Fibroblast of lung (primary cell): ENCODE results near the gene ITPK1. TPM values are rescaled to one million over a fixed set of nuclear protein-coding genes. Genes with fewer than 3 reads are reported as not detected.

Experiments used
- DNase-seq, 2 donors: peaks; one replicate each; pipeline versions ENCODE4 v3.0.0 to v3.0.0-alpha.2; 2010; ENCODE audit warnings: low read depth in 2 of 2
- H2AFZ ChIP-seq: 2 replicates; pipeline ENCODE4 v1.5.1; 2012; ENCODE audit warnings: low read length, control low read depth, inconsistent platforms
- H3K27ac ChIP-seq: 2 replicates; pipeline ENCODE4 v1.5.1; 2011; ENCODE audit warnings: low read length, control low read depth; ENCODE audit not compliant: insufficient read depth
- H3K27me3 ChIP-seq: 2 replicates; pipeline ENCODE4 v1.5.1; 2011; ENCODE audit warnings: mild to moderate bottlenecking, low read length; ENCODE audit not compliant: control insufficient read depth, insufficient read depth
- H3K36me3 ChIP-seq: 2 replicates; pipeline ENCODE4 v1.5.1; 2011; ENCODE audit warnings: low read length; ENCODE audit not compliant: control insufficient read depth, insufficient read depth
- H3K4me1 ChIP-seq: 2 replicates; pipeline ENCODE4 v1.5.1; 2011; ENCODE audit warnings: low read length; ENCODE audit not compliant: control insufficient read depth, insufficient read depth; ENCODE audit errors: extremely low read depth
- H3K4me2 ChIP-seq: 2 replicates; pipeline ENCODE4 v1.5.1; 2011; ENCODE audit warnings: low read length, control low read depth; ENCODE audit not compliant: insufficient read depth; ENCODE audit errors: extremely low read depth
- H3K4me3 ChIP-seq, 4 experiments: fragments of 200-600 bp in 1 of 4; sonication (generic) in 1 of 4; replicated peaks in 1 of 4; 2 replicates each; pipeline ENCODE4 v1.5.1; 2011 to 2016; ENCODE audit warnings: low read length in 4 of 4, low read depth in 3 of 4, mild to moderate bottlenecking in 3 of 4, control low read depth in 2 of 4, inconsistent platforms in 1 of 4, mixed read lengths in 1 of 4; ENCODE audit not compliant: insufficient read depth in 1 of 4; ENCODE audit errors: control extremely low read depth in 1 of 4
- H3K79me2 ChIP-seq: 2 replicates; pipeline ENCODE4 v1.5.1; 2012; ENCODE audit warnings: mild to moderate bottlenecking, low read length, inconsistent platforms; ENCODE audit not compliant: control insufficient read depth, insufficient read depth
- H3K9ac ChIP-seq: 2 replicates; pipeline ENCODE4 v1.5.1; 2011; ENCODE audit warnings: mild to moderate bottlenecking, low read length, control low read depth; ENCODE audit not compliant: insufficient read depth
- H3K9me3 ChIP-seq: 2 replicates; pipeline ENCODE4 v1.5.1; 2012; ENCODE audit warnings: low read depth, low read length; ENCODE audit not compliant: control insufficient read depth, insufficient read depth
- H4K20me1 ChIP-seq: 2 replicates; pipeline ENCODE4 v1.5.1; 2011; ENCODE audit warnings: low read length; ENCODE audit not compliant: control insufficient read depth, insufficient read depth; ENCODE audit errors: extremely low read depth
- EZH2 ChIP-seq: IDR thresholded peaks from 2 replicates; pipeline ENCODE4 v1.5.1; 2012; ENCODE audit warnings: low read length, control low read depth, mild to moderate bottlenecking; ENCODE audit errors: missing control alignments
- polyA plus RNA-seq, 2 donors: library from polyadenylated mRNA; depleted of rRNA in 1 of 2; stranded (reverse) in 1 of 2; unstranded in 1 of 2; fragments of >200 nt; gene quantifications; 2 replicates each; pipeline ENCODE4 v1.2.1, GENCODE V29; 2011 to 2012; ENCODE audit warnings: missing spikeins in 1 of 2
- total RNA-seq: library from RNA; depleted of rRNA; stranded (reverse); fragments of >200 nt; gene quantifications from 2 replicates; pipeline ENCODE4 v1.2.1, GENCODE V29; 2014
- TF ChIP-seq, protein P1 (sequence below), 2 donors: IDR thresholded peaks in 1 of 2; conservative IDR thresholded peaks in 1 of 2; 1 replicate in 1 of 2; 2 replicates in 1 of 2; pipeline ENCODE4 v1.5.1; 2011 to 2012; ENCODE audit warnings: low read length in 2 of 2, control low read depth in 1 of 2, inconsistent platforms in 1 of 2, low read depth in 1 of 2, mild to moderate bottlenecking in 1 of 2

ITPK1 gene
- total and polyA plus RNA-seq, 2 donors (not counting 1 experiment from before 2014, with no cell fraction given), result 9.2 to 23.1 TPM

DNA sequence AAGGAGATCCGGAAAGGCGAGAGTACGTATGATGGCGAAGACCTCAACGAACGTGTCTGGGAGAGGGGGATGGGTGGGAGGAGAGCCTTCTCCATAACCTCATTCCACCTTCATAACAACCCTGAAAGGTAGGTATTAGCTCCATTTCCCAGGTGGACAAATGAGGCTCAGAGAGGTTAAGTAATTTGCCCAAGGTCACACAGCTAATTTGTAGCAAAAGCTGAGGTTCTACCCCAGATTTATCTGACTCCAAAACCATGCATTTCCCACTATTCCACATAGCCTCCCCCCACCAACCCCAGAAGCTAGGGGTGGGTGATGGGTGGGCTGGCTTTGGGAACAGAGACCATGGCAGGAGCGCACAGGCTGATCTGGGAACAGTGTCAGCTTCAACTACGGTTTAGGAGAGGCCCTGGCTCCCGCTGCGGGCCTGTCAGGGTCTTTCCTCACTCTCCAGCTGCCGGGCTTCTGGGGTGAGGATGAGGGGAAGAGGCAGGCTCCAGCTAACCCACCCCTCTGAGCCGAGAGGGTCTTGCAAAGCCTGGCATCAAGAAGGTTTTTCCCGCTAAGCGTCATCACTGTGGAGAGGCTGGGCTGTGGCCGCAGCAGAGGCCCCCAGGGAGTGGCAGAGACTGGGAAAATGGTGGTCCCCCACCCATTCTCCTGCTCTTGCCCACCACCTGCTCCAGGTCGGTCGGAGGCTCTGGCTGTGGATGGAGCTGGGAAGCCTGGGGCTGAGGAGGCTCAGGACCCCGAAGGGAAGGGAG is 183.9 kb downstream of the ITPK1 start:
- H3K4me2 ChIP-seq, result no peak overlapping the region
- no peaks in the 10 kb centered on the region for H4K20me1 ChIP-seq
- DNase-seq, result no peak
- no peak for TF ChIP-seq EZH2
- TF ChIP-seq, protein P1, sequence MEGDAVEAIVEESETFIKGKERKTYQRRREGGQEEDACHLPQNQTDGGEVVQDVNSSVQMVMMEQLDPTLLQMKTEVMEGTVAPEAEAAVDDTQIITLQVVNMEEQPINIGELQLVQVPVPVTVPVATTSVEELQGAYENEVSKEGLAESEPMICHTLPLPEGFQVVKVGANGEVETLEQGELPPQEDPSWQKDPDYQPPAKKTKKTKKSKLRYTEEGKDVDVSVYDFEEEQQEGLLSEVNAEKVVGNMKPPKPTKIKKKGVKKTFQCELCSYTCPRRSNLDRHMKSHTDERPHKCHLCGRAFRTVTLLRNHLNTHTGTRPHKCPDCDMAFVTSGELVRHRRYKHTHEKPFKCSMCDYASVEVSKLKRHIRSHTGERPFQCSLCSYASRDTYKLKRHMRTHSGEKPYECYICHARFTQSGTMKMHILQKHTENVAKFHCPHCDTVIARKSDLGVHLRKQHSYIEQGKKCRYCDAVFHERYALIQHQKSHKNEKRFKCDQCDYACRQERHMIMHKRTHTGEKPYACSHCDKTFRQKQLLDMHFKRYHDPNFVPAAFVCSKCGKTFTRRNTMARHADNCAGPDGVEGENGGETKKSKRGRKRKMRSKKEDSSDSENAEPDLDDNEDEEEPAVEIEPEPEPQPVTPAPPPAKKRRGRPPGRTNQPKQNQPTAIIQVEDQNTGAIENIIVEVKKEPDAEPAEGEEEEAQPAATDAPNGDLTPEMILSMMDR (conservative IDR thresholded peaks at IDR 0.05 in 1 of 2, IDR thresholded peaks at IDR 0.05 in 1 of 2; ENCODE audit: low read depth in 1 of 2, low read length in 2 of 2), result no peak
- no peak overlapping the region for H2AFZ ChIP-seq
- no peaks in the 10 kb centered on the region for H3K79me2 ChIP-seq
- H3K9ac ChIP-seq, result no peak overlapping the region
- H3K27ac ChIP-seq, result no peak overlapping the region
- H3K27me3 ChIP-seq, result no peaks in the 10 kb centered on the region
- H3K4me3 ChIP-seq, result no peak overlapping the region
- no peaks in the 10 kb centered on the region for H3K9me3 ChIP-seq
- no peaks in the 10 kb centered on the region for H3K36me3 ChIP-seq
- H3K4me1 ChIP-seq, result no peaks in the 10 kb centered on the region

DNA sequence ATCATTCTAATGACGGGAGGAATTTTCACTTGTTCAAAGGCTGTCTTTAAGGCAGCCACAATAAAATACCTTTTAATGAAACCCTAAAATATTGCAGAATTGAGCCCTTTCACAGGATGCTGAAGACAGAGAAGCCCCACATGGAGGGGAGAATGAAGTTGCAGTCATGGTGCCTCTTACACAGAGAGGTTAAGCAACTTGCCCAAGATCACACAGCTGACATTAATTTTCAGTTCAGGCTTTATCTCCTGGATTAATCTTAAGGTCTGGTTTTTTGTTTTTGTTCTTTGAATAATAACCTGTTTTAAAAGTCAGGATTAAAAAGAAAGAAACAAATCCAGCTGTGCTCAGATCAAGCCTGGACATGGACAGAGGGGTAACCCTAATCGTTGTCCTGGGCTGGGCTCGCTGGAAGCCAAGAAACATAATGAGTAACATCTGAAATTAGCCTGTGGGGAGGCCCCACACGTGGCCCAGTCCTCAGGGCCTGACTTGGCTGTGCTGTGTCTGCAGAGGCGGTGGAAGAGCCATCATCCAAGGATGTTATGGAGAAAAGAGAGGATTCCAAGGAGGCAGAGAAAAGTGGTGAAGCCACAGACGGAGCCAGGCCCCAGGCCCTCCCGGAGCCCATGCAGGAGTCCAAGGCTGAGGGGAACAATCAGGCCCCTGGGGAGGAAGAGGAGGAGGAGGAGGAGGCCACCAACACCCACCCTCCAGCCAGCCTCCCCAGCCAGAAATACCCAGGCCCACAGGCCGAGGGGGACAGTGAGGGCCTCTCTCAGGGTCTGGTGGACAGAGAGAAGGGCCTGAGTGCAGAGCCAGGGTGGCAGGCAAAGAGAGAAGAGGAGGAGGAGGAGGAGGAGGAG is 184.8 kb downstream of the ITPK1 start:
- H2AFZ ChIP-seq, result no peak overlapping the region
- no peak overlapping the region for H3K4me3 ChIP-seq
- no peak for TF ChIP-seq EZH2
- TF ChIP-seq, protein P1 (conservative IDR thresholded peaks at IDR 0.05 in 1 of 2, IDR thresholded peaks at IDR 0.05 in 1 of 2; ENCODE audit: low read depth in 1 of 2, low read length in 2 of 2), result no peak
- no peak overlapping the region for H3K4me2 ChIP-seq
- no peaks in the 10 kb centered on the region for H4K20me1 ChIP-seq
- no peaks in the 10 kb centered on the region for H3K4me1 ChIP-seq
- no peaks in the 10 kb centered on the region for H3K79me2 ChIP-seq
- no peaks in the 10 kb centered on the region for H3K27me3 ChIP-seq
- no peaks in the 10 kb centered on the region for H3K9me3 ChIP-seq
- H3K36me3 ChIP-seq, result no peaks in the 10 kb centered on the region
- no peak overlapping the region for H3K27ac ChIP-seq
- DNase-seq, result no peak
- no peak overlapping the region for H3K9ac ChIP-seq
